Measurements from ENCODE around the gene NPHP4. TPM values are rescaled to one million over a fixed set of nuclear protein-coding genes. Genes with fewer than 3 reads are reported as not detected.

NPHP4 gene
- total RNA-seq, 1 experiment from 2014 or later = 20.0 TPM

DNA sequence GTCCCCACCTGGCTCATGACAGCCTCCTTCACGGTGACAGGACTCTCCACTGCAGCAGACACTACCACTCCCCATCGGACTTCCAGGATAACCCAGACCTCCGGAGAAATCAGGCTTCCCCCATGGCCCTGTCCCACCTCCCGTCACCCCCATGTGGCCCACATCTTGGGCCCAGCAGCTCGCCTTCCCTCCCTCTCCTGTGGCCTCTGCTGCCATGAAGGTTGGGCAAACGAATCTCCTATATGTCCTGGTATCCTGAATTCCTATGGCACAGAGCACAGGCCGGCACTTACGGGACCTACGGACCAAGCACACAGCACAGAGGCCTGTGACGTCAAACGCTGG is 82.0 kb downstream of the NPHP4 start:
- no peak overlapping the region for H3K9ac ChIP-seq (ENCODE audit: low read length)
- DNase-seq (ENCODE audit: low read depth, low spot score) (no peak), ATAC-seq (no peak)
- no peaks in the 10 kb centered on the region for H3K9me3 ChIP-seq (ENCODE audit: control insufficient read depth in 1 of 2, insufficient read depth in 1 of 2, low read depth in 1 of 2, low read length in 2 of 2)
- no peak overlapping the region for H3K4me3 ChIP-seq (replicated peaks in 1 of 2; ENCODE audit: low read depth in 1 of 2, low read length in 2 of 2)
- no TSS peak for BruUV-seq (replicated peaks)
- intact Hi-C loops (cut with micrococcal nuclease) = no loop called here
- H3K79me2 ChIP-seq (ENCODE audit: insufficient read depth, low read length) = no peaks in the 10 kb centered on the region
- H3K36me3 ChIP-seq (ENCODE audit: control insufficient read depth in 1 of 2, insufficient read depth in 2 of 2, low read length in 2 of 2) = no peaks in the 10 kb centered on the region
- POLR2A ChIA-PET = no interaction called here
- no peak overlapping the region for H2AFZ ChIP-seq (ENCODE audit: low read depth, low read length, poor library complexity, severe bottlenecking)
- RAD21 ChIA-PET (ENCODE audit: low non-redundant PET in 1 of 2, low total read pairs in 2 of 2, uncharacterized antibody in 2 of 2, unreplicated experiment in 2 of 2) = no interaction called here
- TF ChIP-seq ZFX (IDR thresholded peaks at IDR 0.05) = no peak
- TF ChIP-seq, protein P1, sequence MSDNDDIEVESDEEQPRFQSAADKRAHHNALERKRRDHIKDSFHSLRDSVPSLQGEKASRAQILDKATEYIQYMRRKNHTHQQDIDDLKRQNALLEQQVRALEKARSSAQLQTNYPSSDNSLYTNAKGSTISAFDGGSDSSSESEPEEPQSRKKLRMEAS (IDR thresholded peaks at IDR 0.05) = no peak
- no peak for TF ChIP-seq FOSL1 (IDR thresholded peaks at IDR 0.05; ENCODE audit: low read depth)
- TF ChIP-seq, protein P2, sequence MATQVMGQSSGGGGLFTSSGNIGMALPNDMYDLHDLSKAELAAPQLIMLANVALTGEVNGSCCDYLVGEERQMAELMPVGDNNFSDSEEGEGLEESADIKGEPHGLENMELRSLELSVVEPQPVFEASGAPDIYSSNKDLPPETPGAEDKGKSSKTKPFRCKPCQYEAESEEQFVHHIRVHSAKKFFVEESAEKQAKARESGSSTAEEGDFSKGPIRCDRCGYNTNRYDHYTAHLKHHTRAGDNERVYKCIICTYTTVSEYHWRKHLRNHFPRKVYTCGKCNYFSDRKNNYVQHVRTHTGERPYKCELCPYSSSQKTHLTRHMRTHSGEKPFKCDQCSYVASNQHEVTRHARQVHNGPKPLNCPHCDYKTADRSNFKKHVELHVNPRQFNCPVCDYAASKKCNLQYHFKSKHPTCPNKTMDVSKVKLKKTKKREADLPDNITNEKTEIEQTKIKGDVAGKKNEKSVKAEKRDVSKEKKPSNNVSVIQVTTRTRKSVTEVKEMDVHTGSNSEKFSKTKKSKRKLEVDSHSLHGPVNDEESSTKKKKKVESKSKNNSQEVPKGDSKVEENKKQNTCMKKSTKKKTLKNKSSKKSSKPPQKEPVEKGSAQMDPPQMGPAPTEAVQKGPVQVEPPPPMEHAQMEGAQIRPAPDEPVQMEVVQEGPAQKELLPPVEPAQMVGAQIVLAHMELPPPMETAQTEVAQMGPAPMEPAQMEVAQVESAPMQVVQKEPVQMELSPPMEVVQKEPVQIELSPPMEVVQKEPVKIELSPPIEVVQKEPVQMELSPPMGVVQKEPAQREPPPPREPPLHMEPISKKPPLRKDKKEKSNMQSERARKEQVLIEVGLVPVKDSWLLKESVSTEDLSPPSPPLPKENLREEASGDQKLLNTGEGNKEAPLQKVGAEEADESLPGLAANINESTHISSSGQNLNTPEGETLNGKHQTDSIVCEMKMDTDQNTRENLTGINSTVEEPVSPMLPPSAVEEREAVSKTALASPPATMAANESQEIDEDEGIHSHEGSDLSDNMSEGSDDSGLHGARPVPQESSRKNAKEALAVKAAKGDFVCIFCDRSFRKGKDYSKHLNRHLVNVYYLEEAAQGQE (IDR thresholded peaks at IDR 0.05; ENCODE audit: low read depth) = no peak
- no peak for TF ChIP-seq POLR2A (IDR thresholded peaks at IDR 0.05; ENCODE audit: borderline replicate concordance, extremely low read depth, insufficient read depth, insufficient read length)
- no peak for TF ChIP-seq RAD21 (IDR thresholded peaks at IDR 0.05; ENCODE audit: low read depth)
- no peak for TF ChIP-seq SIN3A (IDR thresholded peaks at IDR 0.05; ENCODE audit: low read depth)
- no peak for TF ChIP-seq ZNF274 (IDR thresholded peaks at IDR 0.05; ENCODE audit: low read depth, low read length)
- TF ChIP-seq, protein P3, sequence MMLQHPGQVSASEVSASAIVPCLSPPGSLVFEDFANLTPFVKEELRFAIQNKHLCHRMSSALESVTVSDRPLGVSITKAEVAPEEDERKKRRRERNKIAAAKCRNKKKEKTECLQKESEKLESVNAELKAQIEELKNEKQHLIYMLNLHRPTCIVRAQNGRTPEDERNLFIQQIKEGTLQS (IDR thresholded peaks at IDR 0.05) = no peak
- no peak for TF ChIP-seq CBX3 (IDR thresholded peaks at IDR 0.05; ENCODE audit: low read depth)
- no peak for TF ChIP-seq CEBPB (IDR thresholded peaks at IDR 0.05; ENCODE audit: low read depth)
- no peak for TF ChIP-seq SP1 (IDR thresholded peaks at IDR 0.05; ENCODE audit: low read depth)
- TF ChIP-seq SRF (IDR thresholded peaks at IDR 0.05; ENCODE audit: low read depth) = no peak
- TF ChIP-seq, protein P4, sequence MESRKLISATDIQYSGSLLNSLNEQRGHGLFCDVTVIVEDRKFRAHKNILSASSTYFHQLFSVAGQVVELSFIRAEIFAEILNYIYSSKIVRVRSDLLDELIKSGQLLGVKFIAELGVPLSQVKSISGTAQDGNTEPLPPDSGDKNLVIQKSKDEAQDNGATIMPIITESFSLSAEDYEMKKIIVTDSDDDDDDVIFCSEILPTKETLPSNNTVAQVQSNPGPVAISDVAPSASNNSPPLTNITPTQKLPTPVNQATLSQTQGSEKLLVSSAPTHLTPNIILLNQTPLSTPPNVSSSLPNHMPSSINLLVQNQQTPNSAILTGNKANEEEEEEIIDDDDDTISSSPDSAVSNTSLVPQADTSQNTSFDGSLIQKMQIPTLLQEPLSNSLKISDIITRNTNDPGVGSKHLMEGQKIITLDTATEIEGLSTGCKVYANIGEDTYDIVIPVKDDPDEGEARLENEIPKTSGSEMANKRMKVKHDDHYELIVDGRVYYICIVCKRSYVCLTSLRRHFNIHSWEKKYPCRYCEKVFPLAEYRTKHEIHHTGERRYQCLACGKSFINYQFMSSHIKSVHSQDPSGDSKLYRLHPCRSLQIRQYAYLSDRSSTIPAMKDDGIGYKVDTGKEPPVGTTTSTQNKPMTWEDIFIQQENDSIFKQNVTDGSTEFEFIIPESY (IDR thresholded peaks at IDR 0.05; ENCODE audit: extremely low read depth, insufficient replicate concordance, low read length) = no peak
- no peak for TF ChIP-seq YY1 (IDR thresholded peaks at IDR 0.05; ENCODE audit: extremely low read depth, insufficient replicate concordance, low read depth, low read length)
- H3K9me2 ChIP-seq (ENCODE audit: insufficient read depth) = no peaks in the 10 kb centered on the region
- H3K27ac ChIP-seq (ENCODE audit: low read depth, low read length) = no peak overlapping the region
- no peaks in the 10 kb centered on the region for H3K27me3 ChIP-seq (ENCODE audit: insufficient read depth, low read length)
- no peaks in the 10 kb centered on the region for H4K20me1 ChIP-seq (ENCODE audit: insufficient read depth)
- H3K4me2 ChIP-seq (ENCODE audit: low read length) = no peak overlapping the region
- H3K4me1 ChIP-seq (ENCODE audit: control insufficient read depth in 1 of 2, insufficient read depth in 2 of 2, low read length in 2 of 2) = peaks cover 5 to 6% of the 10 kb centered on the region in 2 experiments; a peak in 3 of 4 replicates
- CTCF ChIA-PET = no interaction called here
